Measurements from ENCODE around the gene MKX.

The MKX gene

DNA sequence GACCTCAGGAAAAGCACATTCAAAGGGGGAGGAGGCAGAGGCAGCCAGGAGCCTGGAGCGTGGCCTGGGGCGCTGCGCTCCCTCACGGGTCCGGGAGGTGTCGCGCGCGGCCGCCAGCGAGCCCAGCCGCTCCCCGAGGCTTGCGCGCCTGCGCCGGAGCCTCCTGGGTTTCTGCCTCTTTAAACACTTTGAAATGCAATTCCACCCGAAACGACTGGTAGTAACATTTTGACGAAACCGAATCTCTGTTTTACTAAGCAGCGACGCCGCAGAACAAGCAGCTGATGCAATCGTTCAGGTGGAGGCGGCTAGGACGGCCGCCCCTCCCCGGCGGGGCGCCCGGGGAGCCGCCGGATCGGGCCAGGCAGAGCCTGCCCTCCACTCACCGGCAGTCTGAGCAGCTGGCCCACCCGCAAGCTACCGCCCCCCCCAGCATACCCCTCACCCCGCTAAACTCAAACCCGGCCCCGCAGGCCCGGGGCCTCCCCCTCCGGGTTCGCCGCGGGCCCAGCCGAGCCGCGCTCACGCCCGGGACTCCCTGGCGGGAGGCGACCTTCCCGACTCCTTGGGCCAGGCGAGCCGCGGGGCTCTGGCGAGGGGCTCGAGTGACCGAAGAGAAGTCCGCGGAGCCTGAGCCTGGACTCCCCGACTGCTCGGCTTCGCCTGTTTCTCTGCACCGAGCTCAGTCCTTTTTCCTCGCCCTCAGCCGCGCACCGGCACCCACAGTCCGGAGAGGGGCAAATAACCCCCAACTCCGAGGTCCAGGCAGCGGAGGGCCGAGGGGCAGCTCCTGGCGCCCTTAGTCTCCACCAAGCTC, 3.2 kb downstream of the MKX start:
- peak; percentile 35 for DNase-seq

DNA sequence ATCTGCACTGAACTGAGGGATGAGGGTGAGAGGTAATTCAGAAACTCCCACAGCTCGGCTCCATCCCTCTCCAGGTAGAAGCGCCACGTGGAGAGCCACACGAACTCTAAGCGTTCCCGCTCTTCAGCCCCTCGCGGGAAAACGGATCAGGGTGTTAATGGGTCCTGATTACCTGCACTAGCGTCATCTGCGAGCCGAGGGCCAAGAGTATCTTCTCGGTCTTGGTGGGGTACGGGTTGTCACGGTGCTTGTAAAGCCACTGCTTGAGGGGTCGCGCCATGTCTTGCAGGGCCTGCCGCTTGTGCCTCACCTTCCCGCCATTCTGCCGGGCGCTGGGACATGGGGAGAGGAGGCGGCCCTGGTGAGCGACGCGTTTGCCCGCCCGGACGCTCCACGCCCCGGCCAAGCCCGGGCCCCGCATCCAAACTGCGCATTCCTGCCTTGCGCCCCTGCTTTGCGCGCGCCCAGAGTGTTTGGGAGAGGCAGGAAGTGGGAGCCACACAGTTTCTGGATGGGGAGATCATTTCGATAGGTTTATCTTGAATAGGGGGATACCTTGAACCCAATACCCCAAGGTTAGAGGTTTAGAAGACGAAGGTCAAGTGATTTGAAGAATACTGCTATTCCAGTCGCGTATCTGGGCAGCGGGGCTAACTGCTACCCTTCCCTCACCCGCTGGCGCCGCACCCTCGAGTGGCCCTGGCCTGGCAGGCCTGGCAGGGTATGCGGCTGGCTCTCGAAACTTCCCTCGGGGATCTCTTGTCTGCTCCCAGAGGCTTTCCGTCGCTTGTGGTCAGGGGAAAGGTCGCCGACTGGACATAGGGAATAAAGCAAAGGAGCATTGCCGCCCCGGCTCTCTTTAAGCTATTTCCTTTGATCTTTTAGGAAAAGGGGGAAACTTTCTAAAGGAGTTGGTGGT, 4.2 kb downstream of the MKX start:
- DNase-seq: no peak

DNA sequence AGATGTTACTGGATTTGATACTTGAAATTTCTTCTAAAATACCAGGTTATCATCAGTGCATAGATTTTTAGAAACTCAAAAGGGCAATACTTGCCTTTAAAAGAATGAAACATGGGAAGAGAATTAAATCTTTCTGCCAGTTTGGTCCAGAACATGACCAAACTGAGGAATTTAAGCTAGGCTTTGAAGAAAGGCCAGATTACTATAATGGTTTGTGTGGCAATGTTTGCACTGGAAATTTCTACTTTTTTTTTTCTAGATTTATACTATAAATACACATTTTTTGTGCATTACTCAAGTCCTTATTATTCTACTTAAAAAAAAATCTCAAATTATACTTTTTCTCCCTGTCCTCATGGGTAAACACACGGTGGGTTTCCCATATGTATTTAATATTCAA, 9.2 kb downstream of the MKX start:
- DNase-seq: no peak

DNA sequence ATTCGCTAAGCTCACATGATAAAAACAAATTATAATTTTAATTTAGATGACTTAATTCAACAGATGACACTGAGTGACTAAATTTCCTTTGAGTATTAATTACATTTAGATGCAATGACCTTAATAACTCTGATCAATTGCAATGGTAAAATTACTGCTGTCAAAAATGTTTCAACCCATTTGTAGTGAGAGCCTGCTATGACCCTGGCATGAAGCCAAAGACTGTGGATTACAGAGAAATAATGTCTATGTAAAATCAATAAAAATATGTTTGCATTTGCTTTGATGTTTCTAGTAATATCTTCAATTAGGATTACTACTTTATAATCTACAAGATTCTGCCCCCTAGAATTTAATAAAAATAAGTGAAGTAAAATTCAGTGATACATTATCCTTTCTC, 15.6 kb downstream of the MKX start:
- no peak for DNase-seq

DNA sequence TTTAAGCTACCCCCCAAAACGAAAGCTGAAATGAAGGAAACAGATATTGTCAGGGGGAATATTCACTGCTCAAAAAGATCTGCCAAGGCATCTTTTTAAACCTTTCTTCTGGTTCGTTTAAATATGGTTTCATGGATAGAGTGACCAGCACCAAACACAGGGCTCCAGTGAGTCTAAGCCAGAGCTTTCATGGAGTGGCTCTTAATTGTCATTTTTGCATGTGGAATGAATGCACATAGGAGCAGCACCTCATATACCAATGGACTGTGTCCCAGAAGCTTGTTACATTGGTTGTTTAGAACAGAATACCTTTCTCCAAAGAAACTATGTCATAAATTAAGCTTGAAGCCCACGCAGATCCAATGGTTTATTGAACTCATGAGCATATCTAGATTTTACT, 17.3 kb downstream of the MKX start:
- DNase-seq: no peak

DNA sequence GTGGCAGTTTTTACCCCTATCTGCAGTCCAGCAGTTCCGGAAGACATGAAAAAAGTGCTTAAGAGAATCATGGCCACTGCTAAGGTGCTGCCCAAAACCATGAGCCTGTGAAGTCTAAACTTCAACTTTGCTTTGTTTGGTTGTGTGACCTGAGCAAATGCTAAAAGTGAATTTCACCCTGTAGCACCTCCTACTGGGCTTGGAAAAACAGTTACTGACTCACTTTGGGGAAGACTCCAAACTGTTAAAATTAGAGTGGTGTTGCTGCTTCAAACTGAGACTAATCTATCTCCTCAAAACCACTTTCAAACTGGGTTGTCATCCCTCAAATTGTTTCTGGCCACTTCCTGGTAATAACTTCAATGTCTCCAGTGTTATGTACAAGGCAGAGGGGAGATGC, 21.3 kb downstream of the MKX start:
- no peak for DNase-seq

DNA sequence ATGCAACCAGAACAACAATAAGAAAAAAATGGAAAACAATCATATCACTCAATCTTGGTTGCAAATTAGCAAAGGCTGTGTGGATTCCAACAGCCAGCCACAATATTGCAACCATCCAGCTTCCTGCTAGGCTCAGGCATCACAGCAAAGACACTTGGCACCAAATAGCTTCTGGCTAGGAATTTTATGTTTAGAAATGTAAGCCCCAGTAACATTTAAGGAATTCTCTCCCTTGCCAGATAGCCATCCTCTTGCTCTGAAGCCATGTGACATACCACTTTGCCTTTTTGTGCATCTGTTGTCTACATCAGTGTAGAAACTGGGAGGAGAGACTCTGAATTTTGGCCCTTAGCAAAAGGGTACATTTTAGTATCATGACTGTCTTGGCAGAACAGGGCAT, 22.2 kb downstream of the MKX start:
- no peak for DNase-seq

DNA sequence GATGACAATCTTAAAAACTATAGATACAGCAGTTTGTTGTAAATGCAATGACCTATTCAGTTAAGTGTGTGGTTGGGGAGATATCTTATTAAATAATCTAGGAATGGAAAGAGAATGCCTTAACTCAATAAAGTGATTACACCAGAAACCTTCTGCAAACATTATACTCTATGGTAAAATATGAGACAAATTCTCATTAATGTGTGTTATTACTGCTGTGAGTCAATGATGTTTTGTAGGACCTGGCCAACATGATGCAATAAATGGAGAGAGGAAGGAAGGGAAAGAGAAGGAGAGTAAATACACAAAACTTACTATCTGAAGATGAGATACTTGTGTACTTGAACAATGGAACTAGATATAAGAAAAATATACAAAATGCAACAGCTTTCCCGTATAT, 25.1 kb downstream of the MKX start:
- DNase-seq: no peak

DNA sequence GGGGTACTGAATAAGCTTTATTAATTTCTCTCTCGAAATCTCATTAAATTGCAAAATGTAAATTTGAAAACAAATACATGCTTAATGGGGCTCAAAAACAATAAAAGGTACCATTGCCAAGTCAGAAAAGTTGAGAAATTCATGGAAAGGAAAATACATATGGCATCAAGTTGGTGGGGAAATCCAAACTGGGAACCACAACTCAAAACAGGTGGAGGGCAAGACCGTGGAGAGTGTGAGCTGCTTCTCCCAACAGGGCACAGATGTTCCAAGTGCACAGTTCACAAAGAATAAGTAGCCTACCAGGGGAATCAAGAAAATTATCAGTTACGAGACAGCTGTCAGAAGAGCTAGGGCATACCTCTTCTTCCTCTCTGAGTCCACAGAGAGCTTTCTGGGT, 26.6 kb downstream of the MKX start:
- no peak for DNase-seq

DNA sequence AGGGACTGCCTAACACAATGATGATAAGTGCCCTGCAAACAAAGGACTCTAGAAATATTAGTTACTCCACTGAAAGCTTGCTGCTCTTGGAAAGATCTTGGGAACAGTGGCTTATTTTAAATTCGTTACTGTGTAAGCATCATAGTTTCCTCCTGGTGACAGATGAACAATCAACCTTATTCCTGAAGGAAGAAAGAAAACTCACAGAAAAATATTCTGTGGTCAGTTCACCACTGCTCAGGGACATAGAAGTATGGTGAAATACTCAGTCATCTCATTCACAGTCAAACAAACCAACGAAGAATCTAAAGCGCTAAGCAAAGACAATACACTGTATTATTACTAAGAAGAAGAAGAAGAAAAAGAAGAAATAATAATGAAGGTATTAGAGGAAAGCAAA, 27.8 kb downstream of the MKX start:
- no peak for DNase-seq

DNA sequence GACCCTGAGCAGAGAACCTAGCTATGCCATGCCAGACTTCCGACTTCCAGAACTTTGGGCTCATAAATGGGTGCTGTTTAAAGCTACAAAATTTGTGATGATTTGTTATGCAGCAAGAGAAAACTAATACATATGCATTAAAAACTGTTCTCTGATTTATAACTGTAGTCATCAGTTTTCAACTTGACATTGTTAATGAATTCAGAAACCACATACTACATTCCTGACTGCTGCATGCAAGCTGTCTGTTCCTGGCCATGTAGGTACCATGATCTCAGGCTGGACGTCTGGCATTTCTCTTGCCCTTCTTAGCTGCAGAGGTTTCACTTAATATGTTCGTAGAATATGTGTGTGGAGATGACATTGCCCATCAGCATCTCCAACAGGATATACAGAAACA, 28.4 kb downstream of the MKX start:
- no peak for DNase-seq

DNA sequence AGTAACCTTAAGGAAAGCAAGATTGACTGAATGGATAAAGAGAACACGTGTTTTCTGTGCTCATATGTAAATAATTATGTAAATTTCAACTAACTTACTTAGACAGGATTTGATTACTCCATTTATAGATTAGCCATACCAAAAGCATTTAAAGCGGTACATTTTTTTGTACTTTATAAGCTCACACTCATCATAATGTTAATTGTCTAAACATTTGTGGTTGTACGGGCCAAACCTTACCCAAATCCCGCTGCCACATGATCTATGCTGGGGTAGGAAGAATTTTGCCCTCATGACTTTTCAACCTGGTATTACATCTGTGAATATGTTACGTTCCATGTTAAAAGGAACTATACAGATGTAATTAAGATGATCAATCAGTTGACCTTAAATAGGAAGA, 29.1 kb downstream of the MKX start:
- no peak for DNase-seq

DNA sequence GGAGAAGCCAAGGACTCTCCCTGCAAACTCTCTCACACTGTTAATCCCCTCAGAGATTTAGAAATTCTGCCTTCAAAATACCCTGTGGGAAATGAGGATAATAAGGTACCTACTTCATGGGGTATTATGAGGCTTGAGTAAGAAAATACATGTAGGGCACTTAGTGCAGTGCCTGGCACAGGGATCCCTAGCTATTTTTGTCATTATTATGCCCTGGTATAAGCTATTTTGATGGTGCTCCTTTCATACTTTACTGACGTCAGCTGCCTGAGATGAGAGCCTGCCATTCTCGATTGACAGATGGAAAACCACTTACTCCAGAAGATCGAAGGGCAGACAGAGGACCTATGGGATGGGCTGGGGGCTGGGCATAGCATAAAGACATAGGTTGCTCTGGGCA, 30.1 kb downstream of the MKX start:
- DNase-seq: no peak

DNA sequence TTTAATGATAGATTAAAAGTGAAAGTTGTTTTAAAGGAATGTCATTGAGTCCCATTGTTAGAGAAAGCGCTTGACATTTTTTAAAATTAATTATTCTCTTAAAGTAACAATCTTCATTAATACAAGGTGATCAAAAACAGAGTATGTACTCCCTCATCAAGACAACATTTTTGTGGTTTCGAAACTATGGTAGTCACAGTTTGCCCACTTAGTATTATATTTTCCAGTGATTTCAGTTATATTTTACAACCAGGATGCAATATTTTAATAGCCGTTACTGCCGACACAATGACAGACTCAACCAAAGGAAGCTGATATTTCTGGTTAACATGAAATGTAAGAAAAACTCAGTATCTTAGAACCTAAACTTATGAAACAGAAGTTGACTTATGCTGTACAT, 31.3 kb downstream of the MKX start:
- no peak for DNase-seq

DNA sequence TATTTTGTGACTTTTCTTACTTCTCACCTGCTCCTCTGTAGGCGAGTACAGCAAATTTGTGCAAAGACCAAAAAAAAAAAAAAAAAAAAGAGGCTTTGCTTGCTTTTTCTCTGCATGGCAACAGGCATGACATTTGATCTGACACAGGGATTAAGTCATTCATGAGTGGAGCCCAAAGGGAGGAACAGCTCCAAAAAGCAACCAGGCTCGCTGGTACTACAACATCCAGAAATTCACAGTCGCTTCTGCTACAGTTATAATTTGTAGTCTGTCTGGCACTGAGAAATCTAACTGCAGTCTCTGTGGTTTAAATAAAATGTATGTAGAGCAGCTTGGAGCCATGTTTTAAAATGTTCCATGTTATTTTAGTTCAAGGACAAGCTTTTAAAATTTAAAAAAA, 31.7 kb downstream of the MKX start:
- DNase-seq: no peak

DNA sequence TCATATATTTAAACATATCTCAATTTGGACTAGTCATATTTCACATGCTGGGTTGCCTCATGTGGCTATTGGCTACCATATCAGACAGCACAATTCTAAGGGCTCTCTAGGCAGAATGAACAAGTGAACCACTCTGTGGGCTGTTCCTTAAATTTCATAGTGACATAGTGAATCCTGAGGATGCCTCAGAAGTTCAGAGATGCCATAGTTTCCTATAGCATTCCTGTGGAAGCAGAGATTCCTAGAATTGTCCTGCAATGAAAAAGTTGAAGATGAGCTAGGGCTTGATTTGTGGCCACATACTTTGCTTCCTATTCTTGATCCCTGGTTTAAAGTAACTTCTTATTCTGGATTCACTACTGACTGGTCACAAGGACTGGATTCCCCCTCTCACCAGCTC, 35.6 kb downstream of the MKX start:
- DNase-seq: no peak

DNA sequence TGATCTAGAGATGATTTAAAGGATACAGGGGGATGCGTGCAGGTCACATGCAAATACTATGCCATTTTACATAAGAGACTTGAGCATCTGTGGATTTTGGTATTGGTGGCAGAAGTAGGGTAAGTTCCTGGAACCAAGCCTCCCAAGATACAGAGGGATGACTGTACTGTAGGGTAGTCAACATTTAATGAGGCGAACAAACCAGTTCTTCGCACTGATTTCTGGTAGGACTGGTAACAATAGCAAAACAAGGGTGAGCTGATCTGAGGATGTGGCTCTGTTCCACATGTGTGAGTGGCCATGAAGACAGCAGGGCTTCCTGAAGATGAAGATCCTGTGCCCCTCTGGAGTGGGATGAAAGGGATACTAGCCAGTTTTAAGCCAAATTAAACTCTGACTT, 36.3 kb downstream of the MKX start:
- DNase-seq: no peak

DNA sequence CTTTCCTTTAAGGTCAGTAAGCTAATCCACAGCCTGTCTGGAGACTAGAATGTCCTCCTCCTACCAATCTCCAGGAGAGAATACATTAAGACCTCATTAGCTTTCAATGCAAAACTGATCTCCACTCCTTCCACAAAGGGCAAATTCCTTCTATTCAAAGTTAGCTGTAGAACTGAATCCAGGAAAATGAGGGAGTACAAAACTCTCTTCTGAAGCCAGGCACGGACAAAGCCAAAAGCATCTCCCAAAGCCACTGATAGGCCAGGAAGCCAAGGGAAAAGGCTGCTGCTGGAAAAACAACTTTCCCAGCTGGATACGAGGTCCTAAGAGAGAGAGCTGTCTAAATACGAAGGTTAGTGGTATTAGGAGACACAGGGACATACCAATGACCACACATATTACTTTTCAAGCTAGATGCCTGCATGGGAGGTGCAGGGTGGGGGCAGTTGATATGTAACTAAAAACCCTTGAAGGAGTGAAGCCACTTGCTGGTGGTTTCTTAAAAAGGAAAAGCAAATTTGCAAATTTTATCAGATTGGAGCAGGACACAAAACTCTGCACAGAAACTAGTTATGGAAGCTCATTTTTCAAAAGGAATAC, 43.6 kb downstream of the MKX start:
- DNase-seq: no peak

DNA sequence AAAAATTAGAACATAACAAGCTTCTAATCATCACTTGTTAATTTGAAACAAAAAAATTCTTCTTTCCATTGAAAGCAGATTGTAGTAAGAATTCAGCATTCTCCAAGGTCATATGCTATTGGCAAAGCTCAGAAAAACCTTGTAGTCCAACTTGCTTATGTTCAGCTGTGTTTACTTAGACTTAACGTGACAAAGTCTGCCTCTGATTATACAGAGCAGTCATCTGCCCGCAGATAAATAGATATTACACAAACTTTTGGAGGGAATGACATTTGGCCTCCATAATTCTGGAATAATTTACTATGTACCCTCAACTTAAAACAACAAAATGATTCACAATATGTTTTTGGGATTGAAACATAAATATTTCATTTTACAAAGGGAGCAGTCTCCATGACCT, 45.8 kb downstream of the MKX start:
- no peak for DNase-seq

DNA sequence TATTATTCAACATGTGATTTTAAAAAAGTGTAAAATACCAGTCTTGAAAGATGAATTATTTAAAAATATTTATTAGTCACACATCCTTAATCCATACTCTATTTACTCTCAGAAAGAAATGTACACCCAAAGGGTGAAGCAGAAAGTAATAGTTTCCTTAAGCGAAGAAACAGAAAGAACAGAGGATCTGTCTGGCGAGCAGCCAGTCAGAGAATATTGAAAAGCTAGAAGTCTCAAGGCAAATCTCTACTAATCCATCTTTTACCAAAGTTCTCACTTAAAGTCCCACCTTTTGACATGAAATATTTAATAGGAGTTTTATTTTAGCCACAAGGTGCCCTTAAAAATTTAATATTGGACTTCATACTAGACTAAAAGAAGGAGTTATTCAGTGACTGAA, 46.7 kb downstream of the MKX start:
- DNase-seq: no peak

DNA sequence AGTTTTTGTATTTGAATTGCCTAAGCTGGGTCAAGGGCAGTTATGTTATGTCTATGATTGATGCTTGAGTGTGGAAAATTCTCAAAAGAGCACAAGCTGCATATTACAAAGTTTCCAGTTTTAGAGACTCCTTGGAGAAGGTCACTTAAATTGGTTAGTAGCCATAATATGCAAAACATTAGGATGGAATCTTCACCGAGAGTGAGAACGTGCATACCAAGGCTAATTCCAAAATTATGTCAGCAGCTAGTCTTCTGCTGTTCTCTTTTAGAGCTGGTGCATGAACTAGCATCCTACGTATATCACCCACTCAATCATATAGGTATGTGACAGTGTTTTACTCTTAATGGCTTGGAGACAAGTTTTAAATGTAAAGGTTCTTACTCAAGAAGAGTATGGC, 49.2 kb downstream of the MKX start:
- no peak for DNase-seq

DNA sequence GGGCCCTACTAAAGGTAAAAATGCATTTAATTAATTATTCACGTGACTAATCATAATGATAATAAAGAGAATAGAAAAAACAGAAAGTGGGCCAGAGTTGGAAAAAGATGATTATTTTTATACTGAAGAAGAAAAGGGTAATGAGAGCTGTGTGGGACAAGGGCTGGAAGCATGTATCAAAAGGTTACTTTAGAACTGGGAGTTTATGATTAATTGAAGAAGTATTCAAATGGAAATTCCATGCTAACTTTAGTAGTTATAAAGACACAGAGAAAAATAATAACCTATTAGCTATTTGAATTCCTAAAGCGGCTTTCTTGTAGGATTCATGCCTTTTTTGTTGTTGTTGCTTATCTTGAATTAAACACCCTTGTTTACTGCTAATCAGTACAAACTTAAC, 49.9 kb downstream of the MKX start:
- DNase-seq: no peak

DNA sequence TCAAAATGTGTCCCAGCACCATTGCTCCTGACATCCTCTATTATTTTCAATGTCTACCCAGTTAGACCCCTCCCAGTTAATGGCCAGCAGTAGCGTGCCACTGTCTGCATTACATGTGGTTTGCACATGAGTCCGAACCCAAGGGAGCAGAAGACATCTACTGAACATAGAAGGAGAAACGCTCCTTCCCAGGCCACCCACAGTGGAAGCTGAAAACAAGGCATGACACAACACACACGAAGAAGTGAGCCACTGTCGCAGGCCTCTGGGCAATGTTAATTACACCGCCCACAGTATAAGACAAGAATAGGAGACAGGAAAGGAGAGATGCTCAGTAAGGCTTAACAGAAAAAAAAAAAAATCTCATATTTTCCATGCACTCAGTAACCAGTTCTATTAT, 50.5 kb downstream of the MKX start:
- DNase-seq: no peak

DNA sequence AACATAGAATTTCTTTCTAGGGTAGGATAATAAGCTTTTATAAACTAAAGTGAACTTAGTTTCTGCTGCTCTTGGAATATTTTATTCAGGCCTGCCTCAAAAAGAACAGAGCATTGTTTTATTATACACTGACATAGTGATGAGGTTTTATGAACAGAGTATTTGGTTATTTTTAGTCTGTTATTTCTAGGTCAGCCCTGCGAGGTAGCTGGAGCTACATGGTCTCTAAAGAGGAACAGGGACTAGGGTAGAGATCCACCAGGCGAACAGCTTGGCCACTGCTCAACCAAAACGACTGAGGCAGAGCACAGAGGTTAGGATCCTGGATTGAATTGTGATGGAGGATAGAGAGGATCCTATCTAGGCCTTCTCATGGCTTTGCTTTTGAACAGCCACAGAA, 53.0 kb downstream of the MKX start:
- no peak for DNase-seq

Data from NCI-H2171 (cell line).